HepG2 (cell line): Measurements from ENCODE around the gene MB21D2. TPM values are rescaled to one million over a fixed set of nuclear protein-coding genes. Genes with fewer than 3 reads are reported as not detected.

Source experiments
- ATAC-seq: fragments of 200-7000 bp; cut with Tn5 transposase; 3 replicates; pipeline ENCODE4 v1.9.1; 2020; ENCODE audit warnings: mild to moderate bottlenecking, moderate library complexity
- Bru-seq: library from RNA; stranded (reverse); fragments of 400-500 nt; gene quantifications from one replicate; lab custom pipeline; 2021; lab: Mats Ljungman, UMichigan
- BruChase-seq, 2 experiments: library from RNA; stranded (reverse); fragments of 400-500 nt; gene quantifications; one replicate each; lab custom pipeline; 2021; lab: Mats Ljungman, UMichigan
- BruUV-seq: library from RNA; stranded (reverse); fragments of 400-500 nt; replicated peaks from 2 replicates; lab custom pipeline; 2021; lab: Mats Ljungman, UMichigan
- CTCF ChIA-PET: fragments of 300-600 bp; formaldehyde crosslinking; extraction: SDS; loops from one replicate; lab custom pipeline; 2021; ENCODE audit warnings: low total read pairs, inconsistent platforms, low intra/inter-chr PET ratio; lab: Yijun Ruan, JAX
- POLR2A ChIA-PET: fragments of 350-600 bp; sonication (Branson Sonifier 250); formaldehyde crosslinking; loops from one replicate; lab custom pipeline; 2020; ENCODE audit warnings: antibody characterized with exemption, inconsistent platforms; lab: Yijun Ruan, JAX
- DNase-seq: peaks from one replicate; pipeline ENCODE4 v3.0.0-alpha.2; 2015; ENCODE audit warnings: low spot score
- FAIRE-seq: peaks from 3 replicates; lab custom pipeline; 2011; peaks lifted over from hg19 to GRCh38; lab: Jason Lieb, UNC
- H2AFZ ChIP-seq: one replicate; pipeline ENCODE4 v1.6.1; 2011; ENCODE audit warnings: low read length, inconsistent platforms
- H3K27ac ChIP-seq: fragments of 300-600 bp; 3 replicates; pipeline ENCODE4 v1.8.0; 2011; ENCODE audit warnings: mixed run types, mild to moderate bottlenecking, mixed read lengths, low read length, inconsistent platforms; ENCODE audit not compliant: insufficient read depth; ENCODE audit errors: extremely low read length
- H3K27me3 ChIP-seq, 2 experiments: fragments of 200-600 bp in 1 of 2; 2 replicates in 1 of 2; 3 replicates in 1 of 2; pipeline versions ENCODE4 v1.6.0 to v1.8.0; 2011; ENCODE audit warnings: low read length in 2 of 2, mild to moderate bottlenecking in 2 of 2, moderate library complexity in 2 of 2, inconsistent platforms in 1 of 2; ENCODE audit not compliant: insufficient read depth in 2 of 2, control insufficient read depth in 1 of 2
- H3K36me3 ChIP-seq, 2 experiments: fragments of 200-600 bp in 1 of 2; replicated peaks in 1 of 2; 2 replicates in 1 of 2; 3 replicates in 1 of 2; pipeline versions ENCODE4 v1.5.1 to v1.8.0; 2011; ENCODE audit warnings: low read length in 2 of 2, inconsistent platforms in 1 of 2; ENCODE audit not compliant: insufficient read depth in 2 of 2, control insufficient read depth in 1 of 2
- H3K4me1 ChIP-seq: 2 replicates; pipeline ENCODE4 v1.5.1; 2012; ENCODE audit warnings: low read length, inconsistent platforms; ENCODE audit not compliant: insufficient read depth
- H3K4me2 ChIP-seq: 2 replicates; pipeline ENCODE4 v1.6.0; 2011; ENCODE audit warnings: low read depth, low read length, inconsistent platforms
- H3K4me3 ChIP-seq, 3 experiments: fragments of 200-600 bp in 1 of 3; sonication (generic), shearing (Covaris generic) in 1 of 3; replicated peaks in 1 of 3; 2 replicates each; pipeline ENCODE4 v1.5.1; 2011 to 2016; ENCODE audit warnings: low read length in 3 of 3, inconsistent platforms in 2 of 3, low read depth in 2 of 3, mild to moderate bottlenecking in 2 of 3, control low read depth in 1 of 3, mixed read lengths in 1 of 3; ENCODE audit not compliant: insufficient read depth in 1 of 3
- H3K79me2 ChIP-seq: one replicate; pipeline ENCODE4 v1.6.1; 2011; ENCODE audit warnings: low read length, inconsistent platforms; ENCODE audit not compliant: insufficient read depth
- H3K9ac ChIP-seq: 2 replicates; pipeline ENCODE4 v1.6.0; 2011; ENCODE audit warnings: mild to moderate bottlenecking, low read depth, low read length, inconsistent platforms; ENCODE audit not compliant: insufficient read depth
- H3K9me3 ChIP-seq: 2 replicates; pipeline ENCODE4 v1.5.1; 2012; ENCODE audit warnings: mild to moderate bottlenecking, low read length
- H4K20me1 ChIP-seq: 2 replicates; pipeline ENCODE4 v1.6.0; 2011; ENCODE audit warnings: inconsistent platforms, mild to moderate bottlenecking, low read length, moderate library complexity; ENCODE audit not compliant: insufficient read depth
- ARNT2 ChIP-seq: sonication (generic); formaldehyde crosslinking; IDR thresholded peaks from 2 replicates; pipeline ENCODE4 v1.8.0; 2022; ENCODE audit warnings: mild to moderate bottlenecking, low read depth, missing genetic modification reagents, moderate library complexity
- ASH2L ChIP-seq: fragments of 300-600, 200-600 bp; sonication (generic); IDR thresholded peaks from 2 replicates; pipeline ENCODE4 v1.7.0; 2017; ENCODE audit warnings: low read depth, mild to moderate bottlenecking, moderate library complexity, mixed read lengths, low read length; ENCODE audit not compliant: insufficient read length
- E2F5 ChIP-seq: sonication (generic); formaldehyde crosslinking; conservative IDR thresholded peaks from 2 replicates; pipeline ENCODE4 v1.4.0; 2020; ENCODE audit warnings: missing genetic modification reagents
- KDM5B ChIP-seq: sonication (generic); formaldehyde crosslinking; IDR thresholded peaks from 2 replicates; pipeline ENCODE4 v1.4.0; 2020; ENCODE audit warnings: missing genetic modification reagents, mild to moderate bottlenecking, borderline replicate concordance
- KLF6 ChIP-seq: IDR thresholded peaks from 2 replicates; pipeline ENCODE4 v1.8.0; 2016; ENCODE audit warnings: missing biosample characterization, missing genetic modification reagents
- MAZ ChIP-seq, 2 experiments: sonication (generic) in 1 of 2; formaldehyde crosslinking in 1 of 2; IDR thresholded peaks; 2 replicates each; pipeline versions ENCODE4 v1.5.0 to v1.6.1; 2012 to 2020; ENCODE audit warnings: low read depth in 2 of 2, mild to moderate bottlenecking in 2 of 2, borderline replicate concordance in 1 of 2, improper control_type of control experiment in 1 of 2, low read length in 1 of 2, missing genetic modification reagents in 1 of 2, moderate library complexity in 1 of 2
- SP4 ChIP-seq: sonication (generic); formaldehyde crosslinking; IDR thresholded peaks from 2 replicates; pipeline ENCODE4 v1.8.1; 2023; ENCODE audit warnings: mild to moderate bottlenecking, missing genetic modification reagents
- ZNF10 ChIP-seq: sonication (generic); formaldehyde crosslinking; IDR thresholded peaks from 2 replicates; pipeline ENCODE4 v1.4.0; 2020; ENCODE audit warnings: mild to moderate bottlenecking, low read depth, missing genetic modification reagents, borderline replicate concordance
- ZNF263 ChIP-seq: sonication (generic); formaldehyde crosslinking; IDR thresholded peaks from 2 replicates; pipeline ENCODE4 v1.4.0; 2020; ENCODE audit warnings: missing genetic modification reagents
- ZNF354B ChIP-seq: sonication (generic); formaldehyde crosslinking; IDR thresholded peaks from 2 replicates; pipeline ENCODE4 v1.8.0; 2022; ENCODE audit warnings: mild to moderate bottlenecking, missing genetic modification reagents
- ZNF781 ChIP-seq: sonication (generic); formaldehyde crosslinking; IDR thresholded peaks from 2 replicates; pipeline ENCODE4 v1.5.1; 2020; ENCODE audit warnings: borderline replicate concordance, mild to moderate bottlenecking, missing genetic modification reagents; ENCODE audit errors: not compliant biosample characterization
- ZNF782 ChIP-seq: sonication (generic); formaldehyde crosslinking; IDR thresholded peaks from 2 replicates; pipeline ENCODE4 v1.4.0; 2020; ENCODE audit warnings: missing genetic modification reagents, mild to moderate bottlenecking, borderline replicate concordance
- ZNF790 ChIP-seq: sonication (generic); formaldehyde crosslinking; IDR thresholded peaks from 2 replicates; pipeline ENCODE4 v1.8.0; 2022; ENCODE audit warnings: missing genetic modification reagents, mild to moderate bottlenecking, borderline replicate concordance
- ZSCAN31 ChIP-seq: sonication (generic); formaldehyde crosslinking; IDR thresholded peaks from 2 replicates; pipeline ENCODE4 v1.5.0; 2020; ENCODE audit warnings: low read depth, mild to moderate bottlenecking, missing genetic modification reagents
- WGBS: methylation state at CpG from one replicate; pipeline ENCODE4 v1.1.6; 2017; ENCODE audit warnings: low lambda C conversion rate; 5-methylcytosine and 5-hydroxymethylcytosine counted together
- in situ Hi-C: cut with HindIII; loops from 2 replicates; pipeline ENCODE4 v1.10.0; 2017; ENCODE audit warnings: low pct_unique_long_range_greater_than_20kb; ENCODE audit not compliant: extremely low pct_ligation_motif_present
- intact Hi-C: fragments of 100-400 bp; cut with micrococcal nuclease; formaldehyde crosslinking; loops from one replicate; pipeline ENCODE4 v1.10.0; 2022; ENCODE audit not compliant: unreplicated experiment
- long read RNA-seq, 2 experiments: library from RNA in 1 of 2; library from polyadenylated mRNA in 1 of 2; stranded (forward) in 1 of 2; unstranded in 1 of 2; transcript quantifications; one replicate each; pipeline ENCODE4 v2.0.0, GENCODE V29; 2019 to 2022
- polyA minus RNA-seq, 3 experiments: library from RNA; depleted of rRNA, polyadenylated mRNA; stranded (reverse); fragments of >200 nt; gene quantifications; 2 replicates each; pipeline ENCODE4 v1.2.3, GENCODE V29; 2011; ENCODE audit warnings: low replicate concordance in 1 of 3
- polyA plus RNA-seq, 8 experiments: library from polyadenylated mRNA; depleted of rRNA in 3 of 8; stranded (reverse) in 7 of 8; unstranded in 1 of 8; fragments of >200 nt; fragmentation: Illumina TruSeq in 4 of 8; extraction: Trizol in 4 of 8; gene quantifications; 2 replicates each; pipeline versions ENCODE4 v1.2.1 to v1.2.3, GENCODE V29; 2011 to 2016; ENCODE audit warnings: low read depth in 4 of 8, missing spikeins in 1 of 8, mixed read lengths in 1 of 8; ENCODE audit not compliant: insufficient read depth in 1 of 8
- total RNA-seq, 5 experiments: library from RNA; depleted of rRNA; stranded (reverse); fragments of >200 nt; fragmentation: Illumina TruSeq; extraction: Trizol; gene quantifications; 2 replicates each; pipeline ENCODE4 v1.2.3, GENCODE V29; 2016; ENCODE audit warnings: low read depth in 1 of 5

The MB21D2 gene
- 1.6 and 2.8 TPM in 2 replicates for total RNA-seq (2016; rRNA removed; fragmentation: Illumina TruSeq; extraction: Trizol)
- 0.26 and 0.40 TPM in 2 replicates for total RNA-seq (2016; cell fraction: cytosol; rRNA removed; fragmentation: Illumina TruSeq; extraction: Trizol; ENCODE audit: low read depth)
- 2.0 and 2.4 TPM in 2 replicates for total RNA-seq (2016; cell fraction: insoluble cytoplasmic fraction; rRNA removed; fragmentation: Illumina TruSeq; extraction: Trizol)
- 0.93 and 1.1 TPM in 2 replicates for total RNA-seq (2016; cell fraction: membrane; rRNA removed; fragmentation: Illumina TruSeq; extraction: Trizol)
- 1.3 and 1.9 TPM in 2 replicates for total RNA-seq (2016; cell fraction: nucleus; rRNA removed; fragmentation: Illumina TruSeq; extraction: Trizol)
- 0.85 and 0.90 TPM in 2 replicates for polyA plus RNA-seq (2011; rRNA removed)
- polyA plus RNA-seq (2011; cell fraction: cytosol; rRNA removed), result 0.62 and 0.71 TPM in 2 replicates
- 0.37 and 0.73 TPM in 2 replicates for polyA plus RNA-seq (2011; cell fraction: nucleus; rRNA removed)
- polyA plus RNA-seq (2012), result 0.79 and 0.98 TPM in 2 replicates
- 0.07 and 0.15 TPM in 2 replicates for polyA plus RNA-seq (2016; cell fraction: cytosol; fragmentation: Illumina TruSeq; extraction: Trizol; ENCODE audit: low read depth)
- polyA plus RNA-seq (2016; cell fraction: insoluble cytoplasmic fraction; fragmentation: Illumina TruSeq; extraction: Trizol; ENCODE audit: low read depth), result 1.9 TPM in 2 replicates
- polyA plus RNA-seq (2016; cell fraction: membrane; fragmentation: Illumina TruSeq; extraction: Trizol; ENCODE audit: low read depth), result 0.37 and 0.52 TPM in 2 replicates
- 1.1 and 1.4 TPM in 2 replicates for polyA plus RNA-seq (2016; cell fraction: nucleus; fragmentation: Illumina TruSeq; extraction: Trizol; ENCODE audit: insufficient read depth, low read depth)
- polyA minus RNA-seq (2011; rRNA and poly(A)+ RNA removed; ENCODE audit: low replicate concordance), result 2.4 and 4.8 TPM in 2 replicates
- polyA minus RNA-seq (2011; cell fraction: cytosol; rRNA and poly(A)+ RNA removed), result 0.97 and 1.3 TPM in 2 replicates
- 2.4 and 3.6 TPM in 2 replicates for polyA minus RNA-seq (2011; cell fraction: nucleus; rRNA and poly(A)+ RNA removed)
- Bru-seq, nascent RNA, result percentile 51 among the genes with signal in this experiment
- percentile 45 among the genes with signal in this experiment for BruChase-seq, experiment 1, labeled RNA remaining after a 6-hour chase
- BruChase-seq, experiment 2, labeled RNA remaining after a 2-hour chase, result percentile 49 among the genes with signal in this experiment
- long read RNA-seq, experiment 1, partial matches to known transcripts, result 0 of 2 reads
- long read RNA-seq, experiment 1, other reads (novel, unspliced or antisense), result 1 of 2 reads
- long read RNA-seq, experiment 2, partial matches to known transcripts, result 0 of 7 reads
- long read RNA-seq, experiment 2, other reads (novel, unspliced or antisense), result 4 of 7 reads

GRCh38 chr3:192917404-192918274, at the start of gene MB21D2:
TSS of gene MB21D2 (minus strand) at chr3:192917856. CDS start at chr3:192917840, 16 bp downstream.
- TSS peak; percentile 62 for BruUV-seq
- peak; percentile 47 for DNase-seq
- Histone ChIP-seq H3K36me3 (no peaks in the 10 kb centered on the region), H3K9ac (peak within 1 kb of the TSS; percentile 66), H3K4me2 (peak within 1 kb of the TSS; percentile 81), H3K4me1 (peaks cover 16% of the 10 kb centered on the region), H3K79me2 (no peaks in the 10 kb centered on the region), H3K27ac (no peak within 1 kb of the TSS), H3K27me3 (peaks cover 0 to 28% of the 10 kb centered on the region in 2 experiments; a peak in 2 of 5 replicates), H2AFZ (peak within 1 kb of the TSS; percentile 45), H4K20me1 (0 out of 2 replicates have a peak, but pooled peaks cover 8% of the 10 kb centered on the region), H3K4me3 (peak within 1 kb of the TSS; percentile 82 to 94 (median 89)), H3K9me3 (no peaks in the 10 kb centered on the region)
- in situ Hi-C loops, result loop anchor here (25.0 kb wide), 1 partner anchor 670 kb away; the partner anchor contains the start of gene OPA1
- intact Hi-C loops, result loop anchor here (2.0 to 10.0 kb wide), 4 partner anchors 40 to 123 kb away; no protein-coding TSS in a partner anchor
- ChIA-PET POLR2A (interaction anchor here (1.0 to 2.7 kb wide), 6 partner anchors 19 to 38 kb away, joined by 3 to 25 read pairs (median 5); no protein-coding TSS in a partner anchor), CTCF (no interaction called here)
- no peak for FAIRE-seq
- peak; percentile 80 for ATAC-seq
- WGBS, result under 1% methylated on average over 23 of the region's 66 CpGs
- TF ChIP-seq ARNT2 (CRISPR knock-in tag), result peak; percentile 53; the same call in 1 of the 2 replicates
- 0 out of 2 replicates have a peak, but pooled peaks have one; percentile 21 for TF ChIP-seq ZNF263 (CRISPR knock-in tag)
- 0 out of 2 replicates have a peak, but pooled peaks have one; percentile 32 for TF ChIP-seq ZSCAN31 (CRISPR knock-in tag)
- TF ChIP-seq SP4 (CRISPR knock-in tag), result peak; percentile 55; the same call in 1 of the 2 replicates
- TF ChIP-seq ASH2L, result peak; percentile 34
- TF ChIP-seq ZNF10, result no peak
- TF ChIP-seq ZNF790 (CRISPR knock-in tag), result no peak
- TF ChIP-seq E2F5, result no peak
- 0 out of 2 replicates have a peak, but pooled peaks have one; percentile 52 for TF ChIP-seq ZNF354B (CRISPR knock-in tag)
- peak; percentile 40; the same call in 1 of the 2 replicates for TF ChIP-seq KDM5B (CRISPR knock-in tag)
- TF ChIP-seq ZNF781 (CRISPR knock-in tag), result no peak
- no peak for TF ChIP-seq MAZ (IDR thresholded peaks at IDR 0.05; ENCODE audit: borderline replicate concordance, low read depth, low read length)
- 0 out of 2 replicates have a peak, but pooled peaks have one; percentile 23 for TF ChIP-seq MAZ (CRISPR knock-in tag; IDR thresholded peaks at IDR 0.05; ENCODE audit: low read depth)
- TF ChIP-seq ZNF782 (CRISPR knock-in tag), result peak; percentile 37; the same call in 1 of the 2 replicates
- no peak for TF ChIP-seq KLF6
